NCI-H748 (cell line): ENCODE data around the gene TPRX1.
"Not testable (repeated sequence)": the region's sequence is repeated elsewhere in the genome, so short reads cannot be mapped to it uniquely, and the experiment has no call there.

ENCODE experiments used
- DNase-seq: peaks from one replicate; lab custom pipeline; 2025; ENCODE audit not compliant: unreplicated experiment; lab: John Stamatoyannopoulos, UW

Gene TPRX1, protein sequence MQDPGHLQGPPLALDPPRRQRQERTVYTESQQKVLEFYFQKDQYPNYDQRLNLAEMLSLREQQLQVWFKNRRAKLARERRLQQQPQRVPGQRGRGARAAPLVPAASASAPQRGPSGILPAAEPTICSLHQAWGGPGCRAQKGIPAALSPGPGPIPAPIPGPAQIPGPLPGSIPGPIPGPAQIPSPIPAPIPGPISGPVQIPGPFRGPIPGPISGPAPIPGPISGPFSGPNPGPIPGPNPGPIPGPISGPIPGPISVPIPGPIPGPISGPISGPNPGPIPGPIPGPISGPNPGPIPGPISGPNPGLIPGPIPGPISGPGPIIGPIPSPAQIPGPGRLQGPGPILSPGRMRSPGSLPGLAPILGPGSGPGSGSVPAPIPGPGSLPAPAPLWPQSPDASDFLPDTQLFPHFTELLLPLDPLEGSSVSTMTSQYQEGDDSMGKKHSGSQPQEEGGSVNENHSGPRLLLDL

DNA sequence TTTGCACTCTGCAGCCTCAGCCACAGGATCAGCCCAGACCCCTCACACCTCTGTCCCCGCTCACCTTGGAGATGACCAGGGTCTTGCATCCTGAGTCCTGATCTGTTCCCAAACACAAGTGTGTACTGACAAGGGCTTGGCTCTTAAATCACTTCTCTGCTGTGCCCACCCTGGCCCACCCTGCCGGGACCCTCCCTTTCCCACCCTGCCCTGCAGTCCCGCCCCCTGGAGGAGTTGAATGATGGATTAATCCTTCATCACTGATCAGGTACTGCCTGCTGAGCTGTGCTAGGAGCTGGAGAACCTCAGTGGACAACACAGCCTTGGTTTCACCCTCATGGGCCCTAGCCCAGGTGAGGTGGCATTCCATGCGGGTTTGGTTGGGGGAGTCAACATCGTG is at the start of gene TPRX1:
Gene TPRX1 (minus strand): TSS at position 101 of the 400 bp plus-strand sequence. CDS start 12 bp downstream, at position 89.
- DNase-seq, result not testable (repeated sequence)

DNA sequence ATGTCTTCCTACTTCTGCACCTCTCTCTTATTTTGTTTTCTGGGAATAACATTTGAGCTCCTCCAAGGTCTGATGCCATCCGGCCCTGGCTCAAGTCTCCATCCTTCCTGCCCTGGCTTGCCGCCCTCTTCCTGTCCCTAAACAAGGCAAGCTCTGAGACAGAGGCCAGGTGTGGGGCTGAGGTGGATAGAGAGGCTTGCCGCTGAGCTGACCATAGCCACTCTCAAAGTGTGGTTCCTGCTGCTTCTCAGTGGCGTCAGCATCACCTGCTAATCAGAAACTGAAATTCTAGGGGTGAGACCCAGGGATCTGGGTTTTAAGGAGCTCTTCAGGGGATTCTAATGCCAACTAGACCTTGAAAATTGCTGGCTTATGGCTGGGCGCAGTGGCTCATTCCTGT is 48.7 kb upstream of the TPRX1 start:
- DNase-seq, result no peak

DNA sequence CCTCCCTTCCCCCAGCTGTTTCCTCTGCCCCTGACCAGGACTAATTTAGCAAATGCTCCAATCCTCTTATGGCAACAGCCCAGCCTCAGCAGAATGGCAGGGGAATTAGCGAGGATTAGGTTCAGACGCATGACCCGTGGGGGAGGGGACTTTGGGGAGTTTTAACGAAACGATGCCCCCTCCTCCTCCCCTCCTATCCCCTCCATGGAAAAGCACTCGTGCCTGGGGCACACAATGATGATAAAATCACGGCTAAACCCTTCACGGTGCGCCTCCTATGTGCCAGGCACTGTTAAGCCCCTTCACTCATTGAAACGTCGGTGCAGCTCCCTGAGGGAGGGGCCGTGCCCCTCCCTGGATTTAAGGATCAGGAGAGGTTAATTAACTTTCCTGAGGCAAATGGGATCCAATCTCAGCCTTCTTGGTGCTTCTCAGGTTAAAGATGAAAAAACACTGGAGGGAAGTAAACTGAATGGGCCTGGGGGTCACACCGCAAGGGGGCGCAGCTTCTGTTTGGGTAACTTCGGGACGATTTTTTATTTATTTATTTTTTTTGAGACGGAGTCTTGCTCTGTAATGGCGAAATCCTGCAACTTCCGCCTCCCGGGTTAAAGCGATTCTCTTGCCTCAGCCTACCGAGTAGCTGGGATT is 44.6 kb upstream of the TPRX1 start:
- no peak for DNase-seq

DNA sequence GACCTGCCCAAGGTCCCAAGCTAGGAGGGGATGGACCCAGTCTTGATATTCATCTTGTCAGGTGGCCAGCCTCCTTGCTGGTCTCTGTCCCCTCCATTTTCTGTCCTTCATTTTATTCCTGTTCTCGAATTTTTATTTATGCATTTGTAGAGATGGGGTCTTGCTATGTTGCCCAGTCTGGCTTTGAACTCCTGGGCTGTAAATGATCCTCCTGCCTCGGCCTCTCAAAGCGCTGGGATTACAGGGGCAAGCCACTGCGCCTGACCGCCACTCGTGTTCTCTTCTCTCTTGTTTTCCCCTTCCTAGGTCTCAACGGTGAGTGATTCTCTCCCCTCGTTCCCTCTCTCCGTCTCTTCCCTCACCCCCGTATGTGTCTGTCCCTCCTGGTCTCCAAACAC is 44.1 kb upstream of the TPRX1 start:
- no peak for DNase-seq

DNA sequence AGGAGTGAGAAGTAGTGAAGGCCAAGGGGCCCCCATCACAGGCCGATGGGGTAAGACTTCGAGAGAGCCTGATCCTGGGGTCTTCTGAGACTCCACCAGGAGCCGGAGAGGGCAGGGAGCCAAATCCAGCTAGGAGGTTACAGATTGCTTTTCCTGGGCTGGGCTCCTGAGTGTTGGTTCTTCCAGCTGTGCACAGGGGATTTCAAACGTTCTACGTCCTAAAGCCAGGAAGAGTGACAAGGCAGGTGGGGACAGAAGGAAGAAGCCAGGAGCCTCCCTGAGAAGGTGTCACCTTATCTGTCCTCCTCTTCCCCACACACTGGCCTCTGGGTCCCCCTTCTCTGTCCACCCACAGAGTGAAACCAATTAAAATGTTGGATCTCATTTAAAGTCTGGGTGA is 38.6 kb upstream of the TPRX1 start:
- no peak for DNase-seq

DNA sequence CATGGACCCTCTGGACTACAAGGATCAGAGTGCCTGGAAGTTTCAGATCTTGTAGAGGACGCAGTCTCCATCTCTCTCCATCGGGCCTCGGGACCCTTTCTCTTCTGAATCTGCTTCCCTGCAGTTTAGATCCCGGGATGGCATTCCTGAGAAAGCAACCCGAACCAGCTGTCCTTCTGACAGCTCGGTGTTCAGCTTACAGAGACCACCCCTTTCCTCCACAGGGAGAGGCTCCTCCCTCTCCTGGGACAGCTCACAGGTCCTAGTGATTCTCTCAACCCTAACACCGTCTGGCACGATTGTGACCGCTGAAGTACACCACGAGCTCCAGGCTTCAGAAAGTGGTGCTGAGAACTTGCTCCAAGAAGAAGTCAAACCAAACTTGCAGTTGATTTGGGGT is 35.6 kb upstream of the TPRX1 start:
- DNase-seq, result no peak

DNA sequence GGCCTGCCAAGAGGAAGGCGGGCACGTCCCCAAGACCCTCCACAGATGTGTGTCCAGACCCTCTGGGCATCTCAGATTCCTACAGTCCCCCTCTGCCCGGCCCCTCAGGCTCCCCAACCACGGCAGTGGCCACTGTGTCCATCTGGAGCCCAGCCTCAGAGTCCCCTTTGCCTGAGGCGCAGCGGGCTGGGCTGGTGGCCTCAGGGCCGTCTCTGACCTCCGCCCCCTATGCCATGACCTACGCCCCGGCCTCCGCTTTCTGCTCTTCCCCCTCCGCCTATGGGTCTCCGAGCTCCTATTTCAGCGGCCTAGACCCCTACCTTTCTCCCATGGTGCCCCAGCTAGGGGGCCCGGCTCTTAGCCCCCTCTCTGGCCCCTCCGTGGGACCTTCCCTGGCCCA is 35.1 kb upstream of the TPRX1 start:
- DNase-seq, result no peak

DNA sequence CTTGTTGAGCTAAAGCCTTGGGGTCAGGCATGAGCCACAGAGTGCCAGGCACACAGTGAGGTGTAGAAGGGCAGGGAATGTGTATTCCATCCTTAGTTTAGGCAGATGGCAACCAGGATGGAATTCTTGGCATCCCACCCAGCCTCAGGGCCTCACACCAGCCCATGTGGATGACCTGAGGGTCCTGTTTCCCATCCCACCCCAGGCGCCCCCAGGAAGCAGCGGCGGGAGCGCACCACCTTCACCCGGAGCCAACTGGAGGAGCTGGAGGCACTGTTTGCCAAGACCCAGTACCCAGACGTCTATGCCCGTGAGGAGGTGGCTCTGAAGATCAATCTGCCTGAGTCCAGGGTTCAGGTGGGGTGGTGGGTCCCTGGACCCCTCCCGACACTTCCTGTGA is 31.7 kb upstream of the TPRX1 start:
- no peak for DNase-seq

DNA sequence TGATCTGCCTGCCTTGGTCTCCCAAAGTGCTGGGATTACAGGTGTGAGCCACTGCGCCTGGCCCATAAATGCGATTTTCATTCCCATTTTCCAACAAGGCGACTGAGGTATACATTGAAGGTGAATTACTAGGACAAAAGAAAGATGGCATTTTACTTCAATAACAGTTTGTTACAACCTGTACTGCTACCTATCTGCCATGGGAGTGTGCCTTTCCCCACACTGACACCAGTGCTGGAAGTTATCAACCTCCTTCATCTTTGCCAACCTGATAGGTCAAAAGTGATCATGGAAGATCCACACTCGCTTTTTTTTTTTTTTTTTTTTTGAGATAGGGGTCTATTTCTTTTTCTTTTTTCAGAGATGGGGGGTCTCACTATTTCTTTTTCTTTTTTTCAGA is 28.4 kb upstream of the TPRX1 start:
- DNase-seq, result no peak

DNA sequence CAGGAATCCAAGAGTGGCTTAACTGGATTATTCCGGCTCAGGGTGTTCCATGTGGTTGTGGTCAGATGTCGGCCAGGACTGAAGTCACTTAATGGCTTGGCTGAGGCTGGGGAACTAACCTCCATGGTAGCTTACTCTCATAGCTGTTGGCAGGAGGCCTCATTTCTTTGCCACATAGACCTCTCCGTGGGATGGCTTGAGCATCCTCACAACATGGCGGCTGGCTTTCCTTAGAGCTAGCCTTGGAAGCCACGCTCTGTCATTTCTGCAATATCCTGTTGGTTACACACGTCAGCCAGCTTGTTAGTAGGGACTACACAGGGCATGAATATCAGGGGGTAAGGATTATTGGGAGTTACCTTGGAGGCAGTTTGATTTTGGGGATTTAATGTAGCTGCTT is 22.4 kb upstream of the TPRX1 start:
- no peak for DNase-seq

DNA sequence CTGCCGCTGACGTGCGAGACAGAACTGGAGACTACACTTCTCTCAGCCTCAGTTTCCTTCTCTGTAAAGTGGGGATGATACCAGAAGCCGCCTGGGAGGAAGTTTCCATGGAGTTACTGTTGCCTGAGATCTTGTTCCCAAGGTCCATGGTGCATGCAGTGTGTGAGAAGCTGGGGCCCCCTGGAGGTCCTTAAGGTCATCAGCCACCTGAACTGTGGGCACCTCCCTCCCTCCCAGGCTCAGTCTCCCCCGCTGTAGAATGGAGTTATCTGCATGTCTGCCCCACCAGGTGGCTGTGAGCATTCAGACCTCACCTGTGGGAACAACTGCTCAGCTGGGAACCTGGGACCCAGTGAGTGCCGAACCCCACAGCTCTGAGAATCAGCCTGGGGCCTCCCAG is 20.0 kb upstream of the TPRX1 start:
- no peak for DNase-seq

DNA sequence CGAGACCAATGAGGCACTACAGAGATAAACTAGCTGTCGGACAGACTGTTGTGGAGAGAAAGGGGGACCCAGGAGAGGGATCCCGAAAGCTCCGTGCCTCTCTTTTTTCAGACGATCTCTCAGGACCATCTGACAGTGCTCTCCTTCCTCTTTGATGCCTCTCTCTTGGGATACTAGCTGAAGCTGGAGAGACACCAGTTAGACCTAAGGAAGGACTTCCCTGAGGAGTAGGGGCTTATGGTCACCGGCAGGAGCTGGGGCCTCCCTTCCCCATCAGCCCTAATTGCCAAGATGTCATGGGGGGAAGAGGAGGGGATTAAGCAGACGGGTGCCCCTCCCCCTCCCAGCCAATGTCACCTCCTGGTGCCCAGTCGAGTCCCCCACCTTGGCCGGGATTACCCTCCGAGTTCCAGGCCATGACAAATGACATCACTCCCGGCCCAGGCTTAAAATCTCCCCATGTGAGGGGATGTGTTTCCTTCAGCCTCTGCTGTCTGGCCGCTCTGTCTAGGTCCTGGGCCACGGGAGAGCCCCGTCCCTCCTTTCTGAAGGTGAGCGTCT is 17.2 kb upstream of the TPRX1 start, which contains the start of gene CRX:
Gene CRX (plus strand): TSS at position 478 of the 561 bp plus-strand sequence. CDS start 12,507 bp downstream, outside the sequence.
- no peak for DNase-seq

DNA sequence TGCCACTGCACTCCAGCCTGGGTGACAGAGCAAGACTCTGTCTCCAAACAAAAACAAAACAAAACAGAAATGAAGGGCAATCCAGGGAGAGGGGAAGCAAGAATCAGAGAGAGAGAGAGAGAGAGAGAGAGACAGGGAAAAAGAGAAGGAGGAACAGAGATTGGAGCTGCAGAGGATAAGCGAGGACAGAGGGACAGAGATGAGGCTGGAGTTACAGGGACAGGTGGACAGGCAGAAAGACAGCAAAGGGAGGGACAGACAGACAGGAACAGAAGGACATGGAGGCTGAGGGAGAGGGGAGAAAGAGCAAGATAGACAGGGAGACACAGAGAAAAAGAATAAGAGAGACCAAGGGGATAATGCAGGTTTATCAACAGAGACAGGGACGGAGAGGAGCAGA is 16.1 kb upstream of the TPRX1 start:
- no peak for DNase-seq

DNA sequence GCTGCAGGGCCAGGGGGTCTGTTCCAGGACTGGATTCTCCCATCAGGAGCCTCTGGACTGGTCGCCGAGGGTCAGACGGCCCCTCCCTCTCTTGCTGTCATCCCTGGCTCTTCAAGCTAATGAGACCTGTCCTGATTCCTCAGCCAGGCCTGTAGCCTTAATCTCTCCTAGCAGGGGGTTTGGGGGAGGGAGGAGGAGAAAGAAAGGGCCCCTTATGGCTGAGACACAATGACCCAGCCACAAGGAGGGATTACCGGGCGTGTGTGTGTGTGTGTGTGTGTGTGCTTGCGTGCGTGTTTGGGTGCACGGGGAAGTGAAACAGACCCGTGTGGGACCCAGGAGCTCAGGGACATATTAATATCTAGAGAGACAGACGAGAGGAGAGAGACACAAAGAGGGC is 15.5 kb upstream of the TPRX1 start:
- no peak for DNase-seq

DNA sequence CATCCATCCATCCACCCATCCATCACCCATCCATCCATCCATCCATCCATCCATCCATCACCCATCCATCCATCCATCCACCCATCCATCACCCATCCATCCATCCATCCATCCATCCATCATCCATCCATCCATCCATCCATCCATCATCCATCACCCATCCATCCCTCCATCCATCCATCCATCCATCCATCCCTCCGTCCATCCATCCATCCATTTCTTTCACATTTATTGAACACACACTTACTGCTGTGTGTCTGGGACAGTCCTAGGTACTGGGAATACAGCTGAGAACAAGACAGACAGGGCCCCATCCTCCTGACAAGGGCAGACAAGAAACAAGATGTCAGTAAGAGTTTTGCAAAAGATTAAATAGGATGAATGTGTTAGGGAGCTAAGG is 13.9 kb upstream of the TPRX1 start:
- DNase-seq, result not testable (repeated sequence)

DNA sequence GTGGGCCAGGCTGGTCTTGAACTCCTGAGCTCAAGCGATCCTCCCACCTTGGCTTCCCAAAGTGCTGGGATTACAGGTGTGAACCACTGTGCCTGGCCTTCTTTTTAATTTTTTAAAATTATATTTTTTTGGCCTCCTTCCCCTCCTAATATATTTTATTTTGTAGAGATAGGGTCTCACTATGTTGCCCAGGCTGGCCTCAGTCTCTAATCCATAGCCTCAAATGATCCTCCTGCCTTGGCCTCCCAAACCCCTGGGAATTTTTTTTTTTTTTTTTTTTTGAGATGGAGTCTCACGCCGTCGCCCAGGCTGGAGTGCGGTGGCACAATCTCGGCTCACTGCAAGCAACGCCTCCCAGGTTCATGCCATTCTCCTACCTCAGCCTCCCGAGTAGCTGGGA is 11.9 kb upstream of the TPRX1 start:
- not testable (repeated sequence) for DNase-seq

DNA sequence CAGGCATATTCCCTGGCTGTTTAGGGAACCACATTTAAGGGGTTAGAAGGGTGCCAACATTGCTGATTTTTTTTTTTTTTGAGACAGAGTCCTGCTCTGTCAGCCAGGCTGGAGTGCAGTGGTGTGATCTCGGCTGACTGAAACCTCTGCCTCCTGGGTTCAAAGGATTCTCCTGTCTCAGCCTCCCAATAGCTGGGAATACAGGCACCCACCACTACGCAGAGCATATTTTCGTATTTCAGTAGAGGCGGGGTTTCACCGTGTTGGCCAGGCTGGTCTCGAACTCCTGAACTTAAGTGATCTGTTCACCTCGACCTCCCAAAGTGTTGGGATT is 9.6 kb upstream of the TPRX1 start:
- DNase-seq, result no peak

DNA sequence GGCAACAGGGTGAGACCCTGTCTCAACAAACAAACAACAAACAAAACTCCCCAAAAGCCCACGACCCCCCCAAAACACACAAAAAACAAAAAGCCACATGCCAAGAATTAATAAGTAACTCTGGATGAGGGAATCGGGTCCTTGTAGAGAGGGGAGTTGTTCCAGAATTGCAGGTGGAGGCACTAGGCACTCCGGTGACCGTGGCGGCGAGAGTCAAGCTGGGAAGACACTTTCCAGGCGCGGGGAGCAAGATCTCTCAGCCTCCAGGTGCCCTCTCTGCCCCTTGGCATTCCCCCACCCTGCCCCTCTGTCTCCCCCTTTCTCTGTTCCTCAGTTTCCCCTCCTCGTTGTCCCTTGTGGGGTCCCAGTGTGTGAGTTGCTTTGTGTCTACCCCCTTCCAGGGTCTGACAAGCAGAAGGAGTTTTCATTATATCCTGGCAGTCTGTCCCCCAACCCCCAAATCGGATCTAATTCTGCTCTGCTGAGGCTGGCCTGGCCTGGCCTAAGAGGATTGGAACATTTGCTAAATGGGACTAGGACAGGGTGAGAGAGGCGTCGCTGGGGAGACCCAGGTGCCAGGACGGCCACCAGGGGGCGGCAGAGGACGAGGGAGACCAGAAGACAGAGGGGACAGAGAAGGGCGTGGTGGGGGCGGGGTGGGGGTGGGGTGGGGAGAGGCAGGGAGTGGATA is 9.1 kb upstream of the TPRX1 start:
- DNase-seq, result peak; percentile 72

DNA sequence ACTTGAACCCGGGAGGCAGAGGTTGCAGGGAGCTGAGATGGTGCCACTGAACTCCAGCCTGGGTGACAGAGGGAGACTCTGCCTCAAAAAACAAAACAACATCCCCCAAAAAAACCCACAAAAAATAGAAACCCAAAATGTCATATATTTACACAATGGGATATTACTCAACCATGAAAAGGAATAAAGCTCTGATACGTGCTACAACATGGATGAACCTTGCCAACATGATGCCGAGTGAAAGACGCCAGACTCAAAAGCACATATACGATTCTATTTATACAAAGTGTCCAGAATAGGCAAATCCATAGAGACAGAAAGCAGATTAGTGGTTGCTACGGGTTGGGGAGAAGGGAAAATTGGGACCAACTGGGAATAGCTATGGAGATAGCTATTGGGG is 2.1 kb upstream of the TPRX1 start:
- DNase-seq, result no peak

DNA sequence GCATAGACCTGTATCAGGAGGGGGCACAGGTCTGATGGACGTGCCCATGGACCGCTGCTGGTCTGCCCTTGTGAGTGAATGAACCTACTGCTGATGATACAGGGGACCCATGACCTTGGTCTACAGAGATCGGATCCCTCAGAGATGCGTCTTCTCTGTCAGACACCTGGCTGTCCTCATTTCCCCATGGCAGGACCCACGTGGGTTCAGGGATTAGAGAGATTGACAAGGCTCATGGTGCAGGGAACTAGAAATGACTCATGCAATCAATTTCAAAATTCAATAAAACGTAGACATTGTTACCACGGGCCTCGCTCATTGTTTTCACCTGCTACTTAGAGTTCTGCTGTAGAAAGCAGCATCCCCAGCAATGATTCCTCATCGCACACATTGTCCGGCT is 962 bp upstream of the TPRX1 start:
- no peak for DNase-seq

DNA sequence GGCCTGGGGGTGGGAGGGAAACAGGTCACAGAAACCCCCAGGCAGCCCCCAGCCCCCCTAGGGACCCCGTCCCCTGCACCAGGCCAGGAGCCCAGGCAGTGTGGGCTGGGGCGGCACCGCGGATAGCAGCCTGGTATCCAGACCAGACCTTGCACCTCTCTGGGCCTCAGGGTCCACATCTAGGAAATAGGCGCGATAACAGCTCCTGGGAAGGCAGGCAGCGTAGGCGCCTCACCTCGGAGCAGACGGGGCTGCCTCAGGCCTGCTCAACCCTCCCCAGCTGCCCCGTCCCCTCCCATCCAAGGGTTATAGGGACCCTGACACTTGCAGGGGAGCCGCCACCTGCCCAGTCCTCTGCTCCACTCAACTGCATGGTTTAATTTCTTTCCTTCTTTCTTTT is 680 bp downstream of the TPRX1 start:
- DNase-seq, result not testable (repeated sequence)

DNA sequence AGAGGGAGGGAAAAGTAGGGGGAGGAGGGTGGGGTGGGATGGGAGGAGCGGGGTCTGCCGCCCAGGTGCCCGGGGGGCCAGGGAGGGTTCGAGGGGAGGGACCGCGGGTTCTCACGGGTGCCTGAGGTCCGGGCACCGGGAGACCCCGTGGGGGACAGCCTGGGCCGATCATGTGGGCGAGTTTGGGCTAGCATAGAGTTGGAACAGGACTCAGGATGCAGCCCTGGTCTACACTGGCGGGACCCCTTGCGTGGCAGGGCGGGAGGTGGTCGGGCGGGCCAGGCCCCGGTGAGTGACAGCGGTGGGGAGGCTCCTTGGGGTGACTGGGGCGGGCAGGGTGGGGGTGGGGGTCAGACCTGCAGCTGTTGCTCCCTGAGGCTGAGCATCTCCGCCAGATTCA is 1.2 kb downstream of the TPRX1 start:
- DNase-seq, result not testable (repeated sequence)
